ENCODE results near the gene CERS5. TPM values are rescaled to one million over a fixed set of nuclear protein-coding genes. Genes with fewer than 3 reads are reported as not detected.

Gene CERS5
- total RNA-seq, 1 donor from 2014 or later = 64.9 TPM

DNA sequence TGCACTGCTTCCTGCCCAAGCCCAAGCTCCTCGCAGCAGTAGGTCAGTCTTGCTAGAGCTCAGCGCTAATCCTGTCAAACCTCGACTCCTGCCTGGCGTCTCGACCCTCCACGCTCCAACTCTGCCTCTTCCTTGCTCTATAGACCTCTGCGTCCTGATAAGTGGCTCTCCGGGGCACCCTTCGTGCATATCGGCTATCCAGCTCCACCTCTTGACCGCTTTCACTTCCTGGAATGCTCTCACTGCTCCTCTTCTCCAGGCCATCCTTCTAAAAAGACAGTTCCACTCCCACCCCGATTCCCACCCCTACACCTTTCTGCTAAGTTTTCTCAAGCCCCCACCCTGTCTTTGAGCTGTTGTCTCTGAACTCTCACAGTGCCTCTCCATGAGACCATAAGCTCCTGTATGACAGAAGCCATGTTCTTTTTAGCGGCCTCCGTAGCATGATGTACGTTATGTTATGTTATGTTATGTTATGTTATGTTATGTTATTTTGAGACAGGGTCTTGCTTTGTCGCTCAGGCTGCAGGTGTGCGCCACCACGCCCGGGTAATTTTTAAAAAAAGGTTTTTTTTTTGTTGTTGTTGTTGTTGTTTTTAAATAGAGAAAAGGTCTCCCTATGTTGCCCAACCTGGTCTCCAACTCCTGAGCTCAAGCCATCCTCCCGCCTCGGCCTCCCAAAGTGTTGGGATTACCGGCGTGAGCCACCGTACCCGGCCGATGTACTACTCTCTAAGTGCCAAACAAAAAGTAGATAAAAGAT, 54.5 kb downstream of the CERS5 start:
- H3K4me1 Mint-ChIP-seq = peaks cover 70% of the 10 kb centered on the region
- CTCF ChIA-PET = interaction anchor here (1.1 to 4.2 kb wide), 13 partner anchors 10 to 652 kb away, joined by 3 to 48 read pairs (median 10); partner anchors contain the start of genes CERS5, GPD1 and SMARCD1

DNA sequence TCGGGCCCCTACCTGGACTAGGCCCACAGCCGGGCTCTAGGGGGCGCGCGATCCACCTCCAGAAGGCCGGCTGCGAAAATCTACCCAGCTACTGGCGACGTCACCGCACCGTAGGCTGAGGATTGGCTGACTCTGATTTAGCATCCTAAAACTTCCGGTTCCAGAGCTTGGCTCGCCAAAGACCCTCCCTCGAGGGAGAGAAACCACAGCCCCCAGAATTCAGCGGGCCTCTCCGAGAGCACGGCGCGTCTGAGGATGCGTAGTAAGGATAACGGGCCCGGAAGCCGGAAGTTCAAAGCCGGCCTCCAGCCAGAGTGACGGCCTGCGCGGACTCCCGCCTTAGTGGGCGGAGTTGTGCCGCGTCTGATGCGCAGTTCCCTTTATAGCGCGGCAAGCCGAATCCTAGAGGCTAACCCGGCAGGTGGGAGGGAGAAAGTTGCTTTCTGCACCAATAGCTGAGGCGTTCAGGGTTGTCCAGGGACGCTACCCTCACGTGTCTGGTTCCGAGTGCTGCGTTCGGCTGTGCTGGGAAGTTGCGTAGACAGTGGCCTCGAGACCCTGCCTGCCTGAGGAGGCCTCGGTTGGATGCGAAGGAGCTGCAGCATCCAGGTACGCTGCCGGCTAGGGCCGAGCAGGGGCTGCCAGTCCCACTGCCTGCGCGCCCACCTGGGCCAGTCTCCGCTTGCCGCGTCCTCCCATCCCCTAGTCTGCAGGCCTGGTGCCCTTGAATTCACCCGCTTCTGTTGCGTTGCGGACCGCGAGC, 55.3 kb downstream of the CERS5 start, which contains the start of gene COX14:
COX14 (plus strand) TSS at position 544 of the 763 bp plus-strand sequence. CDS start 7,808 bp downstream, outside the sequence.
- ChIA-PET CTCF (interaction anchor here (0.7 to 4.2 kb wide), 19 partner anchors 9 to 653 kb away, joined by 3 to 48 read pairs (median 8); partner anchors contain the start of genes CERS5, GPD1, RACGAP1 and SMARCD1), POLR2A (interaction anchor here (0.6 to 8.0 kb wide), 35 partner anchors 8 to 1958 kb away, joined by 3 to 262 read pairs (median 4); partner anchors contain the start of genes ARF3, ATF1, ATG101 and BCDIN3D)
- H3K27me3 Mint-ChIP-seq = no peaks in the 10 kb centered on the region
- peaks cover 29% of the 10 kb centered on the region for H3K36me3 Mint-ChIP-seq (ENCODE audit: low read depth)
- peak within 1 kb of the TSS; percentile 95 for H3K27ac Mint-ChIP-seq
- peak; percentile 98 for DNase-seq
- TF ChIP-seq, protein P1, sequence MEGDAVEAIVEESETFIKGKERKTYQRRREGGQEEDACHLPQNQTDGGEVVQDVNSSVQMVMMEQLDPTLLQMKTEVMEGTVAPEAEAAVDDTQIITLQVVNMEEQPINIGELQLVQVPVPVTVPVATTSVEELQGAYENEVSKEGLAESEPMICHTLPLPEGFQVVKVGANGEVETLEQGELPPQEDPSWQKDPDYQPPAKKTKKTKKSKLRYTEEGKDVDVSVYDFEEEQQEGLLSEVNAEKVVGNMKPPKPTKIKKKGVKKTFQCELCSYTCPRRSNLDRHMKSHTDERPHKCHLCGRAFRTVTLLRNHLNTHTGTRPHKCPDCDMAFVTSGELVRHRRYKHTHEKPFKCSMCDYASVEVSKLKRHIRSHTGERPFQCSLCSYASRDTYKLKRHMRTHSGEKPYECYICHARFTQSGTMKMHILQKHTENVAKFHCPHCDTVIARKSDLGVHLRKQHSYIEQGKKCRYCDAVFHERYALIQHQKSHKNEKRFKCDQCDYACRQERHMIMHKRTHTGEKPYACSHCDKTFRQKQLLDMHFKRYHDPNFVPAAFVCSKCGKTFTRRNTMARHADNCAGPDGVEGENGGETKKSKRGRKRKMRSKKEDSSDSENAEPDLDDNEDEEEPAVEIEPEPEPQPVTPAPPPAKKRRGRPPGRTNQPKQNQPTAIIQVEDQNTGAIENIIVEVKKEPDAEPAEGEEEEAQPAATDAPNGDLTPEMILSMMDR (IDR thresholded peaks at IDR 0.05) = no peak
- peak; percentile 78 for ATAC-seq (ENCODE audit: low read depth)
- peaks cover 66% of the 10 kb centered on the region for H3K4me1 Mint-ChIP-seq
- H3K9me3 Mint-ChIP-seq = no peaks in the 10 kb centered on the region
- intact Hi-C loops (cut with micrococcal nuclease) = loop anchor here (1.0 to 5.0 kb wide), 11 partner anchors 25 to 935 kb away; partner anchors contain the start of genes ATF1, BCDIN3D, CERS5 and LETMD1
- peak within 1 kb of the TSS; percentile 97 for H3K4me3 Mint-ChIP-seq

More for the DNA sequence above, 54.5 kb downstream of the CERS5 start:
- no peaks in the 10 kb centered on the region for H3K9me3 Mint-ChIP-seq
- H3K27ac Mint-ChIP-seq = peak overlapping the region; percentile 95
- DNase-seq (no peak), ATAC-seq (ENCODE audit: low read depth) (no peak)
- POLR2A ChIA-PET = interaction anchor here (0.6 to 8.0 kb wide), 27 partner anchors 9 to 1126 kb away, joined by 3 to 262 read pairs (median 6); partner anchors contain the start of genes ATF1, BCDIN3D, CERS5 and DAZAP2
- H3K27me3 Mint-ChIP-seq = no peaks in the 10 kb centered on the region
- TF ChIP-seq, protein P1 (IDR thresholded peaks at IDR 0.05) = no peak
- intact Hi-C loops (cut with micrococcal nuclease) = loop anchor here (1.0 to 5.0 kb wide), 5 partner anchors 24 to 935 kb away; partner anchors contain the start of genes ATF1, LETMD1, RACGAP1 and TMBIM6
- peak overlapping the region; percentile 97 for H3K4me3 Mint-ChIP-seq
- H3K36me3 Mint-ChIP-seq (ENCODE audit: low read depth) = peaks cover 31% of the 10 kb centered on the region

DNA sequence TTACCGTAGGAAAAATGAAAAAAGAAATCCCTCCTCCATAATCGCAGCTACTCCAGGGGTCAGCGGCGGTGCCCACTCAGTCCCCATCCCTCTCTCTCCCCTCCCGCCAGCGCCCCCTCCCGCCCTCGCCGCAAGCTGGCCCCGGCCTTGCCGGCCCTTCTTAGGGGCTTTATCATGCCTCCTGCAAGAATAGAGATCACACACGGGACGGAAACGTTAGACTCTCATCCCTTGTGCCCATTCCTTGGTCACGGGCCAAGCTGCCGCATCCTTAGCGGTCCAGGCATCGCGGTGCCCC, 55.8 kb downstream of the CERS5 start:
- Mint-ChIP-seq H3K9me3 (no peaks in the 10 kb centered on the region), H3K27me3 (no peaks in the 10 kb centered on the region), H3K27ac (peak overlapping the region; percentile 95), H3K4me3 (peak overlapping the region; percentile 97), H3K4me1 (peaks cover 61% of the 10 kb centered on the region), H3K36me3 (ENCODE audit: low read depth) (peaks cover 23% of the 10 kb centered on the region)
- CTCF ChIA-PET = interaction anchor here (0.7 to 4.2 kb wide), 18 partner anchors 8 to 86 kb away, joined by 3 to 48 read pairs (median 9); partner anchors contain the start of genes CERS5, GPD1, RACGAP1 and SMARCD1
- intact Hi-C loops (cut with micrococcal nuclease) = loop anchor here (1.0 to 5.0 kb wide), 8 partner anchors 26 to 936 kb away; partner anchors contain the start of genes ATF1, BCDIN3D, CERS5 and LETMD1
- no peak for DNase-seq
- POLR2A ChIA-PET = interaction anchor here (0.6 to 8.0 kb wide), 29 partner anchors 8 to 1958 kb away, joined by 3 to 262 read pairs (median 5); partner anchors contain the start of genes ARF3, ATF1, ATG101 and BCDIN3D
- TF ChIP-seq, protein P1 (IDR thresholded peaks at IDR 0.05) = no peak
- no peak for ATAC-seq (ENCODE audit: low read depth)

DNA sequence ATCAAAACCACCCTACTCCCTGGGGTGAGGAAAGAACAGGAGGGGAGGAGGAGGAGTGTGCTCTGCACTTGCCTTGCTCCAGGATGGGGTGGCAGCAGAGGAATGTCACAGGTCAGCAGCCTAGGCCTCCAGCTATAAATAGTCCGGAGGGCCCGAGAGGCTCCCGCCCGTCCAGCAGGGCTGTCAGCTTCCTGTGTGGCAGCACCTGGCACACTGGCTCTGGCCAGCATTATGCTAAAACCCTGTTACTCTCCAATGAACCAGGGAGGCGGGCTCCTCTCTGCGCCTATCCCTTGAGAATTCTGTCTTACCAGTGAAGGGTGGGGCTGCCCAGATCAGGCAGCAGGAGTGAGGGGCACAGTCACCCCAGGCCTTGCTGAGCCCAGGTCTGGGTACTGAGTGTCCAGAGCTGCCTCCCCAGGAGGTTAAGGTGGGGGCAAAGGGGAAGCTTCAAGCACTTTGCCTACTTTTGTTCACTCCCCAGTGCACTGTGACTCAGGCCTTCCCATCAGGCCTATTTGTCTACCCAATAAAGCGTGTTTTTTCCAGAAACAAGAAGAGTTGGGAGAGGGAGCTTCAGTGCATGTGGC, 56.3 kb downstream of the CERS5 start:
- DNase-seq (peak; percentile 58), ATAC-seq (ENCODE audit: low read depth) (peak; percentile 22)
- TF ChIP-seq, protein P1 (IDR thresholded peaks at IDR 0.05) = no peak
- H3K4me3 Mint-ChIP-seq = peak overlapping the region; percentile 97
- H3K4me1 Mint-ChIP-seq = peaks cover 59% of the 10 kb centered on the region
- no peaks in the 10 kb centered on the region for H3K9me3 Mint-ChIP-seq
- peaks cover 20% of the 10 kb centered on the region for H3K36me3 Mint-ChIP-seq (ENCODE audit: low read depth)
- POLR2A ChIA-PET = interaction anchor here (0.6 to 8.0 kb wide), 25 partner anchors 7 to 1959 kb away, joined by 3 to 262 read pairs (median 5); partner anchors contain the start of genes ATF1, ATG101, BCDIN3D and CERS5
- CTCF ChIA-PET = interaction anchor here (0.7 to 4.2 kb wide), 18 partner anchors 8 to 85 kb away, joined by 3 to 48 read pairs (median 9); partner anchors contain the start of genes CERS5, GPD1, RACGAP1 and SMARCD1
- peak overlapping the region; percentile 95 for H3K27ac Mint-ChIP-seq
- no peaks in the 10 kb centered on the region for H3K27me3 Mint-ChIP-seq
- intact Hi-C loops (cut with micrococcal nuclease) = loop anchor here (1.0 to 5.0 kb wide), 8 partner anchors 26 to 936 kb away; partner anchors contain the start of genes ATF1, BCDIN3D, CERS5 and LETMD1

Data from activated B cell treated with CpG ODN at 0.5 μM for 24 hours (primary cell).